IMR-90 (cell line): ENCODE measurements around the gene SYCP2. TPM values are rescaled to one million over a fixed set of nuclear protein-coding genes. Genes with fewer than 3 reads are reported as not detected.

ENCODE experiments used
- ATAC-seq: fragments of 200-7000 bp; cut with Tn5 transposase; 2 replicates; pipeline ENCODE4 v1.9.1; 2020; ENCODE audit warnings: low read depth, mild to moderate bottlenecking, moderate library complexity
- BruUV-seq: library from RNA; stranded (reverse); fragments of 400-500 nt; replicated peaks from 2 replicates; lab custom pipeline; 2021; lab: Mats Ljungman, UMichigan
- CTCF ChIA-PET: fragments of 300-600 bp; formaldehyde crosslinking; extraction: SDS; loops from one replicate; lab custom pipeline; 2021; ENCODE audit warnings: antibody characterized with exemption; lab: Yijun Ruan, JAX
- POLR2A ChIA-PET: fragments of 300-600 bp; sonication (Branson Sonifier 250); formaldehyde crosslinking; loops from one replicate; lab custom pipeline; 2022; ENCODE audit warnings: antibody characterized with exemption; ENCODE audit not compliant: unreplicated experiment; lab: Charles Lee
- DNase-seq: peaks from one replicate; pipeline ENCODE4 v3.0.0; 2013
- H2AFZ ChIP-seq: replicated peaks from 2 replicates; pipeline ENCODE3; 2013; ENCODE audit warnings: low read length, mild to moderate bottlenecking; ENCODE audit not compliant: poor library complexity
- H2AK5ac ChIP-seq: 2 replicates; pipeline ENCODE4 v1.6.1; 2013; ENCODE audit warnings: low read depth, low read length, inconsistent platforms
- H2AK9ac ChIP-seq: replicated peaks from 2 replicates; pipeline ENCODE3; 2013; ENCODE audit warnings: mild to moderate bottlenecking, low read depth, low read length, moderate library complexity; ENCODE audit not compliant: poor library complexity
- H2BK120ac ChIP-seq: 2 replicates; pipeline ENCODE4 v1.6.1; 2013; ENCODE audit warnings: low read depth, low read length, inconsistent platforms
- H2BK15ac ChIP-seq: 3 replicates; pipeline ENCODE4 v1.6.1; 2013; ENCODE audit warnings: low read depth, low read length, inconsistent platforms
- H2BK20ac ChIP-seq: 2 replicates; pipeline ENCODE4 v1.6.1; 2013; ENCODE audit warnings: low read depth, mild to moderate bottlenecking, inconsistent platforms, low read length, moderate library complexity
- H2BK5ac ChIP-seq: 2 replicates; pipeline ENCODE4 v1.6.1; 2013; ENCODE audit warnings: mild to moderate bottlenecking, low read depth, low read length, inconsistent platforms; ENCODE audit not compliant: poor library complexity, severe bottlenecking
- H3K14ac ChIP-seq: replicated peaks from 2 replicates; pipeline ENCODE4 v1.6.1; 2013; ENCODE audit warnings: low read depth, low read length, inconsistent platforms
- H3K18ac ChIP-seq: 2 replicates; pipeline ENCODE4 v1.6.1; 2013; ENCODE audit warnings: low read depth, low read length, control low read depth
- H3K23ac ChIP-seq: 2 replicates; pipeline ENCODE4 v1.6.1; 2013; ENCODE audit warnings: low read depth, low read length, inconsistent platforms
- H3K27ac ChIP-seq: 2 replicates; pipeline ENCODE4 v1.5.1; 2013; ENCODE audit warnings: mild to moderate bottlenecking, control low read depth, low read length; ENCODE audit not compliant: insufficient read depth
- H3K27me3 ChIP-seq: 2 replicates; pipeline ENCODE4 v1.6.1; 2013; ENCODE audit warnings: low read length; ENCODE audit not compliant: control insufficient read depth, insufficient read depth
- H3K36me3 ChIP-seq: 2 replicates; pipeline ENCODE4 v1.6.1; 2013; ENCODE audit warnings: low read length, mixed read lengths; ENCODE audit not compliant: control insufficient read depth, insufficient read depth
- H3K4ac ChIP-seq: 2 replicates; pipeline ENCODE4 v1.6.1; 2013; ENCODE audit warnings: low read depth, low read length, inconsistent platforms
- H3K4me1 ChIP-seq: 2 replicates; pipeline ENCODE4 v1.6.1; 2013; ENCODE audit warnings: low read length, mixed read lengths; ENCODE audit not compliant: control insufficient read depth, insufficient read depth
- H3K4me2 ChIP-seq: 2 replicates; pipeline ENCODE4 v1.6.1; 2013; ENCODE audit warnings: low read depth, mild to moderate bottlenecking, control low read depth, low read length, moderate library complexity
- H3K4me3 ChIP-seq: 2 replicates; pipeline ENCODE4 v1.5.1; 2013; ENCODE audit warnings: low read depth, mild to moderate bottlenecking, control low read depth, low read length, moderate library complexity; ENCODE audit not compliant: insufficient read depth
- H3K56ac ChIP-seq: 2 replicates; pipeline ENCODE4 v1.6.1; 2013; ENCODE audit warnings: low read length, inconsistent platforms; ENCODE audit not compliant: insufficient read depth; ENCODE audit errors: extremely low read depth
- H3K79me1 ChIP-seq, 2 experiments: 2 replicates each; pipeline ENCODE4 v1.6.1; 2013; ENCODE audit warnings: low read length in 2 of 2, inconsistent platforms in 1 of 2, low read depth in 1 of 2
- H3K9ac ChIP-seq: 2 replicates; pipeline ENCODE4 v1.6.1; 2013; ENCODE audit warnings: low read depth, low read length, control low read depth
- H3K9me1 ChIP-seq: 2 replicates; pipeline ENCODE4 v1.6.1; 2013; ENCODE audit warnings: low read length, inconsistent platforms; ENCODE audit not compliant: insufficient read depth
- H3K9me3 ChIP-seq: 2 replicates; pipeline ENCODE4 v1.6.1; 2013; ENCODE audit warnings: low read length; ENCODE audit not compliant: control insufficient read depth, insufficient read depth
- H4K20me1 ChIP-seq: 2 replicates; pipeline ENCODE4 v1.6.1; 2013; ENCODE audit warnings: low read length, inconsistent platforms; ENCODE audit not compliant: insufficient read depth
- H4K5ac ChIP-seq: 2 replicates; pipeline ENCODE4 v1.6.1; 2013; ENCODE audit warnings: mild to moderate bottlenecking, low read depth, low read length, control low read depth
- H4K8ac ChIP-seq, 2 experiments: 2 replicates each; pipeline ENCODE4 v1.6.1; 2013; ENCODE audit warnings: low read depth in 2 of 2, low read length in 2 of 2, control low read depth in 1 of 2, inconsistent platforms in 1 of 2
- H4K91ac ChIP-seq: 2 replicates; pipeline ENCODE4 v1.6.1; 2013; ENCODE audit warnings: low read depth, low read length, inconsistent platforms; ENCODE audit not compliant: insufficient read depth
- CEBPB ChIP-seq: IDR thresholded peaks from 2 replicates; pipeline ENCODE4 v1.6.1; 2012; ENCODE audit warnings: low read depth, low read length, improper control_type of control experiment
- WGBS, 2 experiments: methylation state at CpG; one replicate each; pipeline versions ENCODE4 v1.1.5 to v1.1.7; 2013; ENCODE audit warnings: missing lambda C conversion rate in 2 of 2; ENCODE audit not compliant: insufficient read length in 1 of 2; ENCODE audit errors: extremely low coverage in 2 of 2; 5-methylcytosine and 5-hydroxymethylcytosine counted together
- dilution Hi-C: fragments of 300-500 bp; cut with HindIII; formaldehyde crosslinking; loops from one replicate; pipeline ENCODE4 v1.14.3; 2018; ENCODE audit warnings: low sequenced_read_pairs; ENCODE audit not compliant: unreplicated experiment
- in situ Hi-C: fragments of 300-500 bp; cut with MboI; formaldehyde crosslinking; loops from 3 replicates; pipeline ENCODE4 v1.14.3; 2019; ENCODE audit warnings: low sequenced_read_pairs, inconsistent platforms, mixed read lengths
- intact Hi-C: fragments of 100-400 bp; cut with micrococcal nuclease; formaldehyde crosslinking; loops from 2 replicates; pipeline ENCODE4 v1.10.0; 2022
- polyA plus RNA-seq, 3 experiments: library from polyadenylated mRNA; depleted of rRNA; stranded (reverse); fragments of >200 nt; gene quantifications; 2 replicates each; pipeline ENCODE4 v1.2.3, GENCODE V29; 2012; ENCODE audit warnings: low replicate concordance in 1 of 3
- total RNA-seq: library from RNA; depleted of rRNA; stranded (reverse); fragments of >200 nt; gene quantifications from 2 replicates; pipeline ENCODE4 v1.2.3, GENCODE V29; 2012

The SYCP2 gene
- total and polyA plus RNA-seq, 2 of the 4 experiments (the other 2 are of a cell fraction), result 0.18 to 0.31 TPM

DNA sequence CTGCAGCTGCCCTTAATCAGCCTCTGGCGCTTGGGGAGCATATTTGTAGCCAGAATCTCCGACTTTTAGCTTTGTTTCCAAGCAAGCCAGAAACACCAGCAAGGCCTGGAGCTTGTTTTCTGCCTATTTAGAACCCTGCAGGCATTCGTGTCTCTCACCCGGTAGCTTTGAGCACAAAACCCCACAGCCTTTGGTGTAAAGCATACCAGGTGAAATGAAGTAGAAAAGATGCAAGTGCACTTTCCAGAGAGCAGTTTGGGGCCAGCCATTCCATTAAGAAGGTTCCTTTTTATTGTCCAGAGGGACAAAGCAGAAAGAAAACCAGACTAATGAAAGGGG, 7.5 kb upstream of the SYCP2 start:
- POLR2A ChIA-PET, result no interaction called here
- peak overlapping the region; percentile 76 for H3K56ac ChIP-seq
- TF ChIP-seq CEBPB, result no peak
- CTCF ChIA-PET, result interaction anchor here (0.8 to 2.6 kb wide), 4 partner anchors 9 to 251 kb away, joined by 3 to 7 read pairs (median 3); no protein-coding TSS in a partner anchor
- peak overlapping the region; percentile 54 for H3K23ac ChIP-seq
- no peak overlapping the region for H2BK15ac ChIP-seq
- peaks cover 13% of the 10 kb centered on the region for H4K20me1 ChIP-seq
- H2BK20ac ChIP-seq, result no peak overlapping the region
- WGBS, 2 experiments, result no CpG with 5 or more reads among the region's 4 CpGs
- peak overlapping the region; percentile 84 for H3K4me2 ChIP-seq
- peak overlapping the region; percentile 68 for H4K91ac ChIP-seq
- peak overlapping the region; percentile 54 for H2BK5ac ChIP-seq
- H3K27ac ChIP-seq, result peak overlapping the region; percentile 56
- peak overlapping the region; percentile 81 for H3K14ac ChIP-seq
- H2BK120ac ChIP-seq, result peak overlapping the region; percentile 38
- dilution Hi-C loops, result no loop called here
- peaks cover 11% of the 10 kb centered on the region for H3K36me3 ChIP-seq
- no peaks in the 10 kb centered on the region for H3K9me1 ChIP-seq
- H4K5ac ChIP-seq, result peak overlapping the region; percentile 13
- BruUV-seq, result no TSS peak
- peak overlapping the region; percentile 10; the same call in 1 of the 2 replicates for H3K18ac ChIP-seq
- in situ Hi-C loops, result no loop called here
- H3K4me3 ChIP-seq, result peak overlapping the region; percentile 67
- H4K8ac ChIP-seq, result peak overlapping the region; percentile 48 to 86
- no peaks in the 10 kb centered on the region for H3K27me3 ChIP-seq
- H2AK9ac ChIP-seq, result peak overlapping the region; percentile 51
- peak overlapping the region; percentile 60 for H3K9ac ChIP-seq
- no peak for ATAC-seq
- peak overlapping the region; percentile 95 for H2AFZ ChIP-seq
- H3K4ac ChIP-seq, result peak overlapping the region; percentile 95
- H3K9me3 ChIP-seq, result no peaks in the 10 kb centered on the region
- H2AK5ac ChIP-seq, result 0 out of 2 replicates have a peak overlapping the region, but pooled peaks have one; percentile 5
- intact Hi-C loops, result loop anchor here (10.0 kb wide), 2 partner anchors 366 to 1244 kb away; no protein-coding TSS in a partner anchor
- H3K79me1 ChIP-seq, result peaks cover 10 to 16% of the 10 kb centered on the region in 2 experiments
- H3K4me1 ChIP-seq, result peaks cover 11% of the 10 kb centered on the region
- no peak for DNase-seq
